Fibroblast of mammary gland (primary cell): ENCODE data around the gene CIAO3.

ENCODE experiments used
- DNase-seq: peaks from one replicate; pipeline ENCODE4 v3.0.0-alpha.2; 2010; ENCODE audit warnings: low read depth
- H3K4me3 ChIP-seq: 2 replicates; pipeline ENCODE4 v1.5.1; 2011; ENCODE audit warnings: low read depth, mild to moderate bottlenecking, low read length, moderate library complexity; ENCODE audit not compliant: control insufficient read depth
- CTCF ChIP-seq: conservative IDR thresholded peaks from 2 replicates; pipeline ENCODE4 v1.5.1; 2011; ENCODE audit warnings: low read depth, low read length, inconsistent platforms; ENCODE audit not compliant: control insufficient read depth, insufficient read depth

CIAO3 gene

GRCh38 chr16:775236-775796 is 34.5 kb upstream of the CIAO3 start:
- no peak overlapping the region for H3K4me3 ChIP-seq
- no peak for TF ChIP-seq CTCF
- no peak for DNase-seq

- no peak overlapping the region for H3K4me3 ChIP-seq
- TF ChIP-seq CTCF: no peak
- DNase-seq: no peak
These were observed 33.5 kb upstream of the CIAO3 start for GRCh38 chr16:774086-775001.

GRCh38 chr16:772959-773358 is 32.2 kb upstream of the CIAO3 start:
- no peak overlapping the region for H3K4me3 ChIP-seq
- DNase-seq: no peak
- no peak for TF ChIP-seq CTCF

- no peak overlapping the region for H3K4me3 ChIP-seq
- no peak for TF ChIP-seq CTCF
- DNase-seq: no peak
These were observed 29.6 kb upstream of the CIAO3 start for GRCh38 chr16:770411-770810.

- TF ChIP-seq CTCF: no peak
- DNase-seq: no peak
- no peak overlapping the region for H3K4me3 ChIP-seq
These were observed 29.1 kb upstream of the CIAO3 start for GRCh38 chr16:769934-770333.

- no peak for TF ChIP-seq CTCF
- no peak overlapping the region for H3K4me3 ChIP-seq
- no peak for DNase-seq
These were observed 28.5 kb upstream of the CIAO3 start for GRCh38 chr16:769184-769784.
